Activated T-cell treated with anti-CD3 and anti-CD28 coated beads for 1 hour (primary cell): ENCODE data around the gene GSE1.
A peak's percentile ranks its signal among the peaks of the same experiment; 100 is the strongest.

ENCODE experiments used
- DNase-seq: peaks from one replicate; pipeline ENCODE4 v3.0.0-alpha.2; 2020; ENCODE audit warnings: low read depth

The GSE1 gene

DNA sequence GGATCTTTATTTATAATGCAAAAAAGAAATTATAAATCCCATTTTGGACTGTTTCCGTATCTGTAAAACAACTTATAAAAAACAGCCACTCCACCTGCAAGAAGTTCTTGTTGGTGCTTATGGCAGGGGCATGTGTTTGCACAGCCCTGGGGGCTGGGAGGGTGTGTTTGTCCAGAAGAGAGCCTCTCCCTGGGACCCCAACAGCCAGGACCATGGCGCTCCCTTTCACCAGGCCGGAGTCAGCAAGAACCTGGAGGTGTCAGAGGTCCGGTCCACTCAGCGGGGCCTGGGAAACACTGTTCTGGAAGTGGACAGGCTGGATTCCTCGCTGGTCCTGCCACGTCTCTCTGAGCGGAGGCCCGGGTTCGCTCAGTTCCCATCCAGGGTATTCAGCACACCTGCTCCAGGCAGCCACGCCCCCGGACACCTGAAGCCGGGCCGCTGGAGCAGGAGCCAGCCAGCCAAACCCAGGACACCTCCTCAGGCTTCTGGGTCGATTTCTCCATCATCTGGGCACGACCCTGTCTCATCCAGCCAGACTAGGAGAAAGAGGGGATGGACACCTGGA, 94.5 kb downstream of the GSE1 start:
- no peak for DNase-seq

DNA sequence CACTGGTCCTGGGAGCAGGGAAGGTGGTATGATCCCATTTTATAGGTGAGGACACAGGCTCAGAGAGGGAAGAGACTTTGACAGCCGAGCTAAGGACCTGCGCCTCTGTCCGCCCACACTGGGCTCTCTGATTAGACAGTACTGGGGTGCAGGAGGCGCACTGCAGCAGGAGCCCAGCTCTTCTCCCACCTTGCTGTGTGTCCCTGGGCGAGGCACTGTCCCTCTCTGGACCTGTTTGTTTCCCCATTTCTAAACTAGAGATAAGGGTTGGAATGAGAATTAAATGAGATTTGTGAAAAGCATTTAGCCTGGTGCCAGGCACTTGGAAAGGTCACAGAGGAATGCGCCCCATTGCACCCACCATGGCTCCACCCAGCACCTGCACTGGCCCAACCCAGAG, 95.2 kb downstream of the GSE1 start:
- no peak for DNase-seq

DNA sequence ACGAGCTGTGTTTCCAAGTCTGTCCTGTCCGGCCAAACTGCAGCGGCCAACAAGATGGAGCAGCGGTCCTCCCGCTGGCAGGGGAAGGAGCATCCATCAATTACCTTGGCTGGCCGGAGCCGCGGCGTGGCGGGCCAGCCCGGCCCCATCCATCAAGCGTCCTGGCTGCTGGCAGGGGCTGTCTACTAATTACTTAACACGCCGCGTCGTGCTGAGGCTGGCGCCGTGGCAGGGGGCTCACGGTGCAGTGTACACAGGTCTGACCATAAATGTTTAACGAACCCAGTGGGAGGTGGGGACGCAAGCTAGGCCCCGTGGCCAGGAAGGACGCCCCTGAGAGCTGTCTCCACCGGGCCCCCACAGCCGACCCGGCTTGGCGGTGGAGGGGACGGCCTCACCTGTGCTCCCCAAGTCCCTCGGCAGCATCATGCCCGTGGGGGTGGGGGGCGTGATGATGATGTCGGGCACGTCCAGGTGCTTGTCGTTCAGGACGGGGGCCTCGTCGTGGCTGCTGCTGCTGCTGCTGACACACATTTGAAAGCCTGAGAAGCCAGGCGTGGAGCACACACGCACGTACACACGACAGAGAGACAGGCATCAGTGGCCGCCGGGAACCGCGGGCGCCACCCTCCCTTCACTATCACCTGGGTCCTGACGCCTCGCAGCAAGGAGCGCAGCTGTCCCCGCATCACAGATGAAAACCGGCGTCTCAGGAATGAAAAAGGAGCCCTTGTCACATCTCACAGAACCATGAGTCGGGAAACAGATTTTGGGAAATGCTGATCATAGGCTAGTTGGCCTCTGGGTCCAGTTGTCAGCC, 96.9 kb downstream of the GSE1 start:
- no peak for DNase-seq

DNA sequence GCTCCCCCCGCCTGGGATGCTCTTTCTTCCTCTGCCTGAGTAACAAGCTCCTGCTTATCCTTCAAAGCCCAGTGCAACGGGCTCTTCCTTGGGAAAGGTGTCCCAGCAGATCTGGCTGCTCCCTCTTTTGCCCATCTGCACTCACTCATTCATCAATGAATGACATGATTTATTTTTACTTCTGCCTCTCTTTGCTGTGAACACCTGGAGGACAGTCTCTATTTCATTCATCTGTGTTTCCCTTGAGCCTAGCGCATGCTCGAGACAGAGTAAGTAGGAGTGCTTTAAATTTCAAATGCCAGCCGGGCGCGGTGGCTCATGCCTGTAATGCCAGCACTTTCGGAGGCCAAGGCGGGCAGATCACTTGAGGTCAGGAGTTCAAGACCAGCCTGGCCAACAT, 97.6 kb downstream of the GSE1 start:
- no peak for DNase-seq

DNA sequence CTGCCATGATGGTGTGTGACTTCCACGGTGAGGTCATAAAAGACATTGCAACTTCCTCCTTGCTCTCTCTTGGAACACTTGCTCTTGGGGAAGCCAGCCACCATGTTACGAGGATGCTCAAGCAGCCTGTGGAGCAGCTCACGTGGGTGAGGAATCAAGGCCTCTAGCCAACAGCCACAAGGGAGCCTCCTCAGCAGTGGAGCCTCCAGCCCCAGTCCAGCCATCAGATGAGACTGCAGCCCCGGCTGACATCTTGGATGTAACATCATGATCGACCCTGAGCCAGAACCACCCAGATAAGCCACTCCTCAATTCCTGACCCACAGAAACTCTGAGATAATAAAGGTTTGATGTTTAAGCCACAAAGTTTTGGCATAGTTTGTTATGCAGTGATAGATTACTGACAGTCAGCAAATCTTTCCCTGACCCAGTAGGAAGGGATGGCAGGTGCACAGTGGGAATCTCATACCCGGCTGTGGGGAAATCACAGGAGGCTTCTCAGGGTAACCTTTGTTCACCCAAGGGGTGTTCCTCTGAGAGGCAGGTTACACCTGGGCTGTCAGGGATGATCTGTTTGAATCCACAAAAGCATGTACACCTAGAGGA, 99.0 kb downstream of the GSE1 start:
- DNase-seq = no peak

DNA sequence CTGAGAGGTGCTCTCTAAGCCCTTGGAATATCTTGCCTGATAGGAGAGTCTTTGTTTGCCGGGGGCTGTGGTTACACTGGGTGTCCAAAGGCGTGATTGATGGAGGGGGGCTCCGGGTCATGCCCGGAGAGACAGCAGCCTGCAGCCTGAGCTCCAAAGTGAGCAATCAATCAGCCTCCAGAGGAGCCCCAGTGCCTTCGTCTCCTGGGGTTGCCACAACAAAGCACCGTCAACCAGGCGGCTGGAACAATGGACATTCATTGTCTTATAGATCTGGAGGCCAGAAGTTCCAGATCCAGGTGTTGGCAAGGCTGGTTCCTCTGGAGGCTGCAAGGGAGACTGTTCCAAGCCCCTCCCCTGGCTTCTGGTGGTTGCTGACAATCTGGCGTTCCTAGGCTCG, 99.7 kb downstream of the GSE1 start:
- DNase-seq = no peak

DNA sequence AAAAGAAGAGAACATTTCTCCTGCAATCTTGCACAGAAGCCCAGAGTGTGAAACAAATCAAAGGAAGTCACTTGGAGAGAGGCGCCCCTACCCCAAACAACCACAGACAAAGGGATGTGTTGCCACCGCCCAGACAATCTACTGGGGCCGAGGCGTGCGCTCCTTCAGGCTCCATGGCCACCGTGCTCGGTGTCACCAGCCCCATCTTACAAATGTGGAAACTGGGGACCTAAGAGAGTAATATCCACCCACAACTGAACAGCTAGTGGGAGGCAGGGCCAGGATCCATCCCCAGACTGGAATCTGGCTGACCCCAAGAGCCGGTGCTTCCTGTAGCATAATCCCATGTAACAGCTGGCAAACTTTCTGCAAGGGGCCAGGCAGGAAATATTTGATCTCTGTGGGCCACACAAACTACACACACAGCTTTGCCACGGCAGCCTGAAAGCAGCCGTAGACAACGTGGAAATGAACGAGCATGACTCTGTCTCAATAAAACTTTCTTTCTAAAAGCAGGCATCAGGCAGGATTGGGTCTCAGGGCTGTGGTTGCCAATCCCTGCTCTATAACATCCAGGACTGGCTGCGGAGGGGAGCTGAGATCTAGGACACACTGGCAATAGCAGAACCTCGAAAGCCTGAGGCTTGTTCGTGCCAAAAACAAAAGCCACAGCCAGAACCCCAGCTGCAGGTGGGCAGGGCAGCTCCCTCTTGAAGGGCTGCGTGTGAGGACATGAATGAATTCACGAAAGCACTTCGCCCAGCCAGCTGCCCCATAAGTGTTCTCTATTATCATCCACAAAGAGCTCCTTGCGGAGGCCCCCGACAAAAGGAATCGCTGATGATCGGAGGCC, 102.3 kb downstream of the GSE1 start:
- no peak for DNase-seq

DNA sequence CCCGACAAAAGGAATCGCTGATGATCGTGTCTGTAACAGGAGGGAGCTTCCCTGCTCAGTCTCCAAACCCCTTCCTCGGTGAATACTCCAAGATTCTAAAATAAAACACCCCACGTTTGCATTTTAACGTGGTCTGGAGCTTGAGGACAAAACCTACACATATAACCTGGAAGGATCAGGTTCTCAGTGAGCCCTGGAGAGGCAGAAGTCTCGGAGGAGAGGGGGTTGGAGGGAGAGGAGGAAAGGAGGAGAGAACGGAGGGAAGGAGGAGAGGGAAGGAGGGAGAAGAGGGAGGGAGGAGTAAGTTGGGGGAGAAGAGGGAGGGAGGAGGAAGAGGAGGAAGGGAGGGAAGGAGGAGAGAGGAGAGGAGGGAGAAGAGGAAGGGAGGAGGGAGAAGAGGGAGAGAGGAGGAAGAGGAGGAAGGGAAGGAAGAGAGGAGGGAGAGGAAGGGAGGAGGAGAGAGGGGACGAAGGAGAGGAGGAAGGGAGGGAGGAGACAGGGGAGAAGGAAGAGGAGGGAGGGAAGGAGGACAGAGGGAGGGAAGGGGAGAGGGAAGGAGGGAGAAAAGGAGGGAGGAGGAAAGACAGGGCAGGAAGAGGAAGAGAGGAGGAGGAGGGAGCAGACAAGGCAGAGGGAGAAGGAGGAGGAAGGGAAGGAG, 103.0 kb downstream of the GSE1 start:
- no peak for DNase-seq

DNA sequence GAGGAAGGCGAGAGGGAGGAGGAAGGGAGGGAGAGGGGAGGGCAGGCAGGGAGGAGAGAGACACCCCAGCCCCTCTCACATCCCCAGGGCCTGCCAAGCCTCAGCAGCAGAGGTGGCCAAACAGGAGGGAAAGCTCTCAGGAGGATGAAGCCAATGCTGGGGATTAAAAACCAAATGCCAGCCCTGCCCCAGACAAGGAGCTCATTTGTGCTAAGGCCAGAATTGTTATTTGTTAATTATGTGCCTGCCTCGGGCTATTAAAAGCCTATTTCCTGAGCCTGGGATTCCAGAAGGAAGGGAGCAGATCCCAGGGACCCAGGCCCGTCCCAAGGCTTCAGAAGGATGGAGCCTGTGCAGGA, 103.5 kb downstream of the GSE1 start:
- DNase-seq = no peak

DNA sequence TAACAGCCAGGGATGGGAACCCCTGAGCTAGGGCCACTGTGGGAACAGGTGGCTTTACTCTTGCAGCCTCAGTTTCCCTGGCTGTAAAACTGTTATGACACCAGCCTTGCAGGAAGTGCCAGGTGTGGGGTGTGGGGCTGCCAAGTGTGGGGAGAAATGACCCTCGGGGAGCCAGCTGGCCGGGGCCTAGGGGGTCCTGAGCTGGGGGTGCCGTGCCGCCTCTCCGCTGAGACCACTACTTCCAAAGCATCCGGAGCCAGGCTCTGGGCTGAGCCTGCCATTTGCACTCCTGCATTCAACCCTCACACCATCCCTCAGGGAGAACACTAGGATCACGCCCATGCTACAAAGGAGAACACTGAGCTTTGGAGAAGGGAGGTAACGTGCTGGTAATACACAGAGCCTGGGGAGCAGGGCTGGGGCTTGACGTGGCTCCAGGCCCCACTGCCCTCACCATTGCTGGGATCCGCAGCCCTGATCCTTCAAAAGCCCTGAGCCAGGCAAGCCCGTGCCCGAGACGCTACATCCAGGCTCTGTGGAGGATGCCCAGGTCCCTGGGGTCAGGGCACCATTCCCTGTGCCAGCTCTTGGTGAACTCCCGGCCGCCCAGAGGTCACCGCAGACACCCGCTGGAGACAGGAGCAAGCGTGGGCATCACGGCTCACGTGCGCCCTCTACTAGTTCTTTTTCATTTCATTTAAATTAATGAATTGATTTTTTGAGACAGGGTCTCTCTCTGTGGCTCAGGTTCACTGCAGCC, 104.5 kb downstream of the GSE1 start:
- DNase-seq = peak; percentile 36

DNA sequence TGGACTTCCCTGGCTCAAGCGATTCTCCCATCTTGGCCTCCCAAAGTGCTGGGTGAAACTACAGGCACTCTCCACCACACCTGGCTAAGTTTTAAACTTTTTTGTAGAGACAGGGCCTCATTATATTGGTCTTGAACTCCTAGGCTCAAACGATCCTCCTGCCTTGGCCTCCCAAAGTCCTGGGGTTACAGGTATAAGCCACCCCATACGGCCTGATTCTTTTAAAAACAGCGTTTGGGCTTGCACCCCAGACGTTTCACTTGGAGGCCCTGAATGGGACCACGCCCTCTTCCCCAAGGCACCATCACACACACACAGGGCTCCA, 105.0 kb downstream of the GSE1 start:
- no peak for DNase-seq

DNA sequence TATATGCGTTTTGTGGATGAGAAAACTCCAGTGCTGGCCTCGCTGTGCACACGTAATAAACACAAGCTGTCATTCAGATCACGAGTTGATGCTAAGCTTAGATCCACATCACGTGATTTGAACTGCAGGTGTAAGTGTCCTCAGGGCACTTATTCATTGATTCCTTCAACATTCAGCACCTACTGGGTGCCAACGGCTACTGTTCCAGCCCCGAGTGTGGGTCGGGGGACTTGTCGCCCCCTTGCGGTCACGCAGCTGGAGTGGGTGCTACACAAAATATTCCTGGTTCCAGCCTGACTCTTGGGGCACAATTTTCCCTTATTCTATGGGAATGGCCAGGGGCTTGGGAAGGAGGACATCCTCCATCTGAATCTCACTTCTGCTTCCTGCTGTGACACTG, 105.6 kb downstream of the GSE1 start:
- no peak for DNase-seq

DNA sequence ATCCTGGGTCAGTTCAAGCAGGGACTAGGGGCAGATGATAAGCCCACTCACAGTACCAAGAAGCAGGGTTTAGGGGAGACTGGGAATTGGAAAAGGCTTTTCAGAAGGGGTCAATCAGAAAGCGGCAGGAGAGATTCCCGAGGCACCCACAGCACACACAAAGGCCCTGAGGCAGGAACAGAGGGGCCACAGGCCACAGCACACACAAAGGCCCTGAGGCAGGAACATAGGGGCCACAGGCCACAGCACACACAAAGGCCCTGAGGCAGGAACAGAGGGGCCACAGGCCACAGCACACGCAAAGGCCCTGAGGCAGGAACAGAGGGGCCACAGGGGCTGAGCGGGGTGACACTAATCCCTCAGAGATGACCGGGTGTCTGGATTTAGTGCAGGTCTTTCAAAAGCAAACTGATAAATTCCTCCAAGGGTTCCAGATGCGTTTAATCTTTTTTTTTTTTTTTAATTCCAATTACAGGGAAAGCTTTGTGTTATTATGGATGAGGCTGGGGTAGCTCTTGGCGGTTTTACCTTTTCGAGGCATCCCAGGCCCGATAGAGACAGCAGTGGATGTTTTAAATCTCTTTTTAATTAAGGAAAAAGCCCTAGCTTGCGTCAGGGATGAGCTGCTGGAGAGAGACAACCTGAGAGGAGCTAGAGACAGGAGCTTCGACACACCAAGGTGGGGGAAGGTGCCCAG, 106.6 kb downstream of the GSE1 start:
- DNase-seq = no peak

DNA sequence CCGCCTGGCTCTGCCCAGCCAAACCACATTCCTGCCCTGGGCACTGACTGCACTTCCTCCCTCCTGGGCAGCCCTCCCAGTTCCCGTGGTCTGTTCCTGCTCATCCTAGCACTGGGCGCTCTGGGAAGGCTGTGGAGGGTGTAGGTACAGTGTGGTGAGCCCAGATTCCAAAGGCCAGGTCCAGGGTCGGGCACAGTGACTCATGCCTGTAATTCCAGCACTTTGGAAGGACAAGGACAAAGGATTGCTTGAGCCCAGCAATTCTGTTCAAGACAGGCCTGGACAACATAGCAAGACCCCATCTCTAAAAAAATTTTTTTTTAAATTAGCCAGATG, 107.1 kb downstream of the GSE1 start:
- DNase-seq = no peak

DNA sequence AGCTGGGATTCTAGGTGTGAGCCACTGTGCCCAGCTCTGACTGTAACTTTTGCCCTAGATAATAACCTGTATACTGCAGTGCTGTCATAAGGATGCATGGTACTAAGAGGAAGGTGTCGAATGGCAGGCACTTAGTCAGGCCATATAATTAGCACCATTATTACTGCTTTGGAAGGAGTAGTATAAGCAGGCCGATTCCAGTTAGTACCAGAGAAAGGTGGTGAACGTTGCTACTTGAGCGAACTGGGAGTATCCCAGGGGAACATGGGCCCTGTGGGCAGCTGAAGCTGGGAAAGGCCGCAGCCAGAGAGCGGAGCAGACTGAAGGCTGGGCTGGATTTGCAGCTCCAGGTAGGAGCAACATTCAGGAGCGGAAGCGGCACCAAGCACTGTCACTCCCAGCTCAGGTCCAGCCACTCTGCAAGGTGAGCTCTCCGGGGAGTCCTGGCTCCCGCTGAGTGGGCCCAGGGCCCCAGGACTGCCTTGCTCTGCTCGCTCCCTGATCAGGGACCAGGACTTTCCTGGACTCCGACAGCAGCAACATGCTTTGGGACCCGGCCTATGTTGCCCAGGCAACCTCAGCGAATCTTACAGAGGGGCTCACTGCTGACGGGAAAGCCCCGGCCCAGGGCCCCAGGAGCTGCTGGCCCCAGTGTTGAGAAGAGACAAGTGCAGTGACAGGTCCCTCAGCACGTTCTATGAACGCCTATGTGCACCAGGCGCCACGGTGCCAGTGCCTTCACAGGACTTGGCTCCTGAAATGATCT, 109.2 kb downstream of the GSE1 start:
- DNase-seq = no peak

DNA sequence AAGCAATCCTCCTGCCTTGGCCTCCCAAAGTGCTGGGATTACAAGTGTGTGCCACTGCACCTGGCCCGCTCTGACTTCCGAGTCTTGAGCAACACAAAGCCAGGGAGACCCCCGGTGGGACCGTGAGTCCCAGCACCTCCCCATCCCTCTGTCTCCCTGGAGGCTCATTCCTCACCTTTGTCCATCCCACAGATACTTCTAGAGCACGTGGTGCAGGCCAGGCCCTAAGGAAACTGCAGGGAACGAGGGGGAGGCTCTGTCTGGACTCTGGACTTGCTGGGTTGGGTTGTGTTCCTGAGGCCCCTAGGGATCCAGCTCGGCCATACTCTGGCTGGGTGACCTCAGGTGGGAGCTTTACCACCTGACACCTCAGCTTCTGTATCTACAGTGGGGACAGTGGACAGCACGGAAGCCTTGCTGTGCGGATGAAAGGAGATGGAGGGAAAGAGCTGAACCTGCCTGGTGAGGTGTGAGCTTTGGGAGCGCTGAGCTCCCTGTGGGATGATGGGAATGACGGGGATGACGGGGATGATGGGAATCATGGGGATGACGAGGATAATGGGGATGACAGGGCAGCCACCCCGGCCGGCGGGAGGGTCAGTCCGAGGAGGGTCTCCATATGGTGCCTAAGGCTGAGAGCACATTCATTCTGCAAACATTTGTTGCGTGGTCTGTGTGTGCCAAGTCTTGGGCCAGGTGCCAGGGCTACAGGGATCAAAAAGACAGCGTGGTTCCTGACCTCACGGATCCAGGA, 111.2 kb downstream of the GSE1 start:
- no peak for DNase-seq

DNA sequence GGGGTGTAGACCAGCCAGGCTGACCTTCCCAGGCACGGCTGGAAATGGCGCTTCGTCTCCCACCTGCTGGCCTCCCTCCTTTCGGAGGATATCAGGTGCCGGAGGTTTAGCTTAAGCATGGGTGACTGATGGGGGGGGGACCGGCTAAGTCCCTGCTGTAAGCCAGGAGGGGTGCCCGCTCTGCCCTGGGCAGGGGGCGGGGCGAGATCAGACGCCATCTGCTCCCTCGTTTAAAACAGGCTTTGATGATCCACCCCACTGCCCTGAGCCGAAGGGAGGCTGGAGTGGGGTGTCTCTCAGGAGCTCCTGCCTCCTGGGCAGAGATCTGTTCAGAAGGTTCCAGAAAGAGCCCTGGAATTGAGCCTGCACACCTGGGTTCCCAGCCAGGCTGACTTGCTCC, 111.8 kb downstream of the GSE1 start:
- no peak for DNase-seq
